ENCODE measurements around the gene SLK.
A peak's percentile ranks its signal among the peaks of the same experiment; 100 is the strongest.

SLK gene

GRCh38 chr10:103941801-103942200, 25.1 kb upstream of the SLK start:
- DNase-seq (ENCODE audit: low spot score) = no peak

- DNase-seq (ENCODE audit: low spot score) = no peak
Measured at GRCh38 chr10:103942866-103943265, 24.1 kb upstream of the SLK start.

- DNase-seq (ENCODE audit: low spot score) = no peak
Measured at GRCh38 chr10:103947799-103948516, 19.0 kb upstream of the SLK start.

DNA sequence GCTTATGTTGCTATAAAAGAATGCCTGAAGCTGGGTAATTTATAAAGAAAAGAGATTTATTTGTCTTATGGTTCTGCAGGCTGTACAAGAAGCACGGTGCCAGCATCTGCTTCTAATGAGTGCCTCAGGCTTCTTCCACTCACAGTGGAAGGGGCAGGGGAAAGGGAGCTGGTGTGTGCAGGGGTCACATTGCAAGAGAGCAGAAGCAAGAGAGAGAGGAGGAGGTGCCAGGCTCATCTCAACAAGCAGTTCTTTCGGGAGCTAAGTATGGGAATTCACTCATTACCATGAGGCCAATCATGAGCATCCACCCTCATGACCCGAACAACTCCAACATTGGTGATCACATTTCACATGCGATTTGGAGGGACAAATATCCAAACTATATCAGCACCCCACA, 17.2 kb upstream of the SLK start:
- DNase-seq (ENCODE audit: low spot score) = no peak

GRCh38 chr10:103951183-103951582, 15.8 kb upstream of the SLK start:
- DNase-seq (ENCODE audit: low spot score) = no peak

- no peak for DNase-seq (ENCODE audit: low spot score)
Measured at GRCh38 chr10:103951942-103952341, 15.0 kb upstream of the SLK start.

- no peak for DNase-seq (ENCODE audit: low spot score)
Measured at GRCh38 chr10:103954543-103954942, 12.4 kb upstream of the SLK start.

GRCh38 chr10:103958996-103959395, 7.9 kb upstream of the SLK start:
- no peak for DNase-seq (ENCODE audit: low spot score)

DNA sequence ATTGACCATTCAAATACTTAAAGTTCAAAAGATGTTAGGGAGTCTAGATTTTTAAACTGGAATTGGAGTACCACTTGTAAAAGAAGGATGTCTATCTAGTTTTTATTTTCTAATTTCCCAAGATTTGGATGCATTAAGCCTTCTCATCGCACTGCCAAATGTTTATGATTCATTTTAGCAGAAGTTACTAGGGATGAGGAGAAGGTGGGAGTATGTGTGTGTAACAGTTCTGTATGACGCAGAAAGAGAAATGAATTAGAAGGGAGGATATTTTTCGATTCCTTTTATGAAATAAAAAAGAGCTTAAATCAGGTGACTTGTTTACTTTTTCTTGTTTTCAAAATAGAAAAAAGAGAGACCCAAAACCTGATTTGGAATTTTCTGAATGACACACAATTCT, 6.8 kb upstream of the SLK start:
- no peak for DNase-seq (ENCODE audit: low spot score)

- peak; percentile 44 for DNase-seq (ENCODE audit: low spot score)
Measured at GRCh38 chr10:103967448-103968071, 620 bp downstream of the SLK start.

- no peak for DNase-seq (ENCODE audit: low spot score)
Measured at GRCh38 chr10:103968441-103969391, 1.8 kb downstream of the SLK start.

GRCh38 chr10:103969436-103969835, 2.5 kb downstream of the SLK start:
- DNase-seq (ENCODE audit: low spot score) = peak; percentile 46

DNA sequence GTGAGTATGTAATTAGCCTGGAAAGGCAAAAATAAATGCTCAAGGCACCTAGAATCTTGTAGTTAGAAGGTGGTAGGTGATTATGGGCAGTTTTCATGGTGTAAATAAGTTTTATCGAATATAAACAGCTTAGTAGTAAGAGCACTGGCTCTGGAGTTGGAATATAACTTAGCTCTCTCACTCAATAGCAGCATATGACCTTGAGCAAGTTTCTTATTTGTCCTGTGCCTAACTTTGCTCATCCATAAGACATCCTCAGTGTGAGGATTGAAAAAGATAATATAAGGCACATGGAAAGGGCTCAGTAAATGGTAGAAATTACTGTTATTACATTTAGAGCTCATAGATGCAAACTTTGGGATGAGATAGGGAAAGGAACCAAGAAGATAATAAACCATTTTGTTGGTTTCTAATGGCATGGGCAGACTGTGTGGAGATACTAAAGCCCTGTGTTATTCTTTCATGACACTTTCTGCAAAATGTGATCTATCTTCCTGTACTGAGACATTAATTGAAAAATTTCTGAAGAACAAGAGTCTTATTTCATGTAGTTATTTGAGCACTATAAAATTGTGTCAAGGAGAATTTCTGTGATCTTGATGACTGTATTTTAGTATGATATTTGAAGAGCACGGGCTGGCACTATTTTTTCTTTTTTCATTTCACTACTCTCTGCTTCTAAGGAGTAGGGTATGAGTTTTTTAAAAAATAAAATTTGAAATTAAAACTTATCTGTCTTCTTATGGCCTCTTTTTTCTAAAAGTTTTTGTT, 3.1 kb downstream of the SLK start:
- peak; percentile 39 for DNase-seq (ENCODE audit: low spot score)

DNA sequence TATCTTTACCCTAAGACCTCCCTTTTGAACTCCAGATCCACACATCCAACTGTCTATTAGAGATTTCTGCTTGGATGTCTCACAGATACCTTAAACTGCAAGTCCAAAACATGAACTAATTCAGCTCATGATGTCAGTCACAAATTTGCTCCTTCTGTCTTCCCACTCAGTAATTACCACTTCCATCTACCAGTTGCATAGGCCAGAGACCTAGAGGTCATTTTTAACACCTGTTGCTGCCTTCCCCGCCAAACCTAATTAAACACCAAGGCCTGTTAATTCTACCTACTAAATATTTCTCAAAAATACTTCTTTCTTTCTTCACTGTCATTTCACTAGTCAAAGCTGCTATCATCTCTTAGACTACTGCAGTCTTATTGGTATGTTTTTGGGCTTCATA, 8.2 kb downstream of the SLK start:
- DNase-seq (ENCODE audit: low spot score) = no peak

DNA sequence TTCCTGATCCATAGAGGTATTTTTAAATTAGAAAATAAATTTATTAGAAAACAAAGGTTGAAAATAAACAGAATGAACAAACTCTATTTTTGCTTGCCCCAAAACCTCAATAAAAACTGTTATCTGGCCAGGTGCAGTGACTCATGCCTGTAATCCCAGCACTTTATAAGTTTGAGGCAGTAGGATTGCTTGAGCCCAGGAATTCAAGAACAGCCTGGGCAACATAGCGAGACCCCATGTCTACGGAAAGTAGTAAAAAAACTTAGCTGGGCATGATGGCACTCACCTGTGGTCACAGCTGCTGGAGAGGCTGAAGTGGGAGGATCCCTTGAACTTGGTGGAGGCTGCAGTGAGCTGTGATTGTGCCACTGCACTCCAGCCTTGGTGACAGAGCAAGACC, 10.3 kb downstream of the SLK start:
- no peak for DNase-seq (ENCODE audit: low spot score)

- DNase-seq (ENCODE audit: low spot score) = no peak
Measured at GRCh38 chr10:103979530-103979929, 12.6 kb downstream of the SLK start.

DNA sequence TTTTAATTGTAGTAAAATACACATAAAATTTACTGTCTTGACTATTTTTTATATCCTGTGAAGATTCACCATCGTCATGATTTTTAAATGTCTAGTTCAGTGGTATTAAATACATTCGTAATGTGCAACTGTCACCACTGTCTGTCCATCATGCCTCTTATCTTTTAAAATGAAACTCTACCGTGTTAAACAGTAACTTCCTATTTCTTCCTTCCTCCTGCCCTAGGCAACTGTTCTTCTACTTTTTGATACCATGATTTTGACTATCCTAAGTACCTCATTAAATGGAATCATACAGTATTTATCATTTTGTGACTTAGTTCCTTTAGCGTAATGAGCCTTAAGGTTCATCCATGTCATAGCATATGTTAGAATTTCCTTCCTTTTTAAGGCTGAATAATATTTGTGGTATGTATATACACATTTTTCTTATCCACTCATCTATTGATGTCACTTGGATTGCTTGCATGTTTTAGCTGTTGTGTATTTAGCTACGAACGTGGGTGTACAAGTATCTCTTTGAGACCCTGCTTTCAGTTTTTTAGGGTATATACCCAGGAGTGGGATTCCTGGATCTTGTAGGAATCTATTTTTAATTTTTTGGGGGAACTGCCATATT, 13.5 kb downstream of the SLK start:
- no peak for DNase-seq (ENCODE audit: low spot score)

GRCh38 chr10:103982639-103983038, 15.7 kb downstream of the SLK start:
- DNase-seq (ENCODE audit: low spot score) = peak; percentile 57

DNA sequence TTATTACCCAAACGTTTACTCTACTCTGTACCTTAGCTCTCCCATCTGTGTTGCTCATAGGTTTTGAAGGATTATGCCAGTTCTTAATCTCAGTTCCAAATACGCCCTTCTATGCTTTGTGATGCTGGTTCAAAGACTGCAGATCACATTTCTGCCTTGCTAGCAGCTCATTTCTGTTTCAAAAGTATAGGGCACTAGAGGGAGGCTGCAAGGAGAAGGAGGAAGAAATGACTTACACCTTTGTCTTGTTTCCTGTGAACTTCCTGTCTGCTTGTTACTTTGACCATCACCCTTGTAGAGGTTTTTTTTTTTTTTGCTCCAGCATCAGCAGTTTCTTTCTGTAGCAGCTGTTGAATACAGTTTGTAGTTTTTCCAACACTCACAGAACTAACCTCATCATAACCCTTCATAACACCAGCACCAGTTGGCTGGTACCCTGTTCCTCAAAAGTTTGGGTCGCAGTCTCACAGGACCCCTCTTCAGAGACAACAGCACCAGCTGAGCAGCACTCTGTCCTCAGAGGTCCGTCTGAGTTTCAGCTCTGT, 16.5 kb downstream of the SLK start:
- DNase-seq (ENCODE audit: low spot score) = no peak

GRCh38 chr10:103985726-103986125, 18.8 kb downstream of the SLK start:
- no peak for DNase-seq (ENCODE audit: low spot score)

DNA sequence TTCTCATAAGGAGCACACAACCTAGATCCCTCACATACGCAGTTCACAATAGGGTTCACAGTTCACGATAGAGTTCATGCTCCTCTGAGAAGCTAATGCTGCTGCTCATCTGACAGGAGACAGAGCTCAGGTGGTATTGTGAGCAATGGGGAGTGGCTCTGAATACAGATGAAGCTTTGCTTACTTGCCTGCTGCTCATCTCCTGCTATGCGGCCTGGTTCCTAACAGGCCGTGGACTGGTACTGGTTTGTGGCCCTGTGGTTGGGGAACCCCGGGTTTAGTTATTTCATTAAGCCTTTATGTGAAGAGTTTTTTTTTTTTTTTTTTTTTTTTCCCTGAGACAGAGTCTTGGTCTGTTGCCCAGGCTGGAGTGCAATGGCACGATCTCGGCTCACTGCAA, 19.4 kb downstream of the SLK start:
- DNase-seq (ENCODE audit: low spot score) = no peak
